ENCODE measurements around the gene XPO4. TPM values are rescaled to one million over a fixed set of nuclear protein-coding genes. Genes with fewer than 3 reads are reported as not detected.

XPO4 gene
- total RNA-seq, 1 experiment from 2014 or later = 18.5 TPM

GRCh38 chr13:20728579-20729311 lies 173.8 kb downstream of the XPO4 start:
- no peak for DNase-seq (ENCODE audit: low read depth)

DNA sequence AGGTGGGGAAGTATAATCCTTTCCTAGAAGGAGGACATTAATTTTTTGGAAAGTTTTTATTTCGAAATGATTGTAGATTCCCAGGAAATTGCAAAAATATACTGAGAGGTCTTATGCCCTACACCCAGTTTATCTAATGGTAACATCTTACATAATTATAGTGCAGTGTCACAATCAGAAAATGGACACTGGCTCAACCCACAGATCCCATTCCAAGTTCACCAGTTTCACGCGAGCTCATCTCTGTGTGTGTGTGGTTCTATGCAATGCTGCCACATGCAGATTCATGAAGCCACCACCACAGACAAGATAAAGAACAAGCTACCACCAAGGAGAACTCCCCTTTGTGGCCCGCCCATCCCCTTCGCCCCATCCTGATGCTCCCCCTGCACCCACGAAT lies 174.7 kb downstream of the XPO4 start:
- DNase-seq (ENCODE audit: low read depth) = no peak

Other genes starting within 250 kb of the XPO4 start
- 0.46 and 2.7 TPM in 2 replicates for gene IL17D, start 199.0 kb downstream of the XPO4 start, total RNA-seq (2014; rRNA removed; shearing (Covaris generic))
- gene EEF1AKMT1, start 128.8 kb downstream of the XPO4 start, total RNA-seq (2014; rRNA removed; shearing (Covaris generic)) = 9.8 and 10.4 TPM in 2 replicates
- gene LATS2, start 158.8 kb upstream of the XPO4 start, total RNA-seq (2014; rRNA removed; shearing (Covaris generic)) = 4.6 and 5.4 TPM in 2 replicates
- gene SAP18, start 237.4 kb upstream of the XPO4 start, total RNA-seq (2014; rRNA removed; shearing (Covaris generic)) = 54.7 and 64.7 TPM in 2 replicates